BLaER1 (cell line): ENCODE measurements around the gene MRFAP1L1.

Experiments
- H3K27ac ChIP-seq: shearing (Covaris generic); formaldehyde crosslinking; 2 replicates; pipeline ENCODE4 v1.8.1; 2022
- H3K27me3 ChIP-seq: shearing (Covaris generic); formaldehyde crosslinking; 2 replicates; pipeline ENCODE4 v1.8.1; 2022
- H3K36me3 ChIP-seq: shearing (Covaris generic); formaldehyde crosslinking; 2 replicates; pipeline ENCODE4 v1.8.1; 2022
- H3K4me1 ChIP-seq: shearing (Covaris generic); formaldehyde crosslinking; 2 replicates; pipeline ENCODE4 v1.8.1; 2022
- H3K4me2 ChIP-seq: shearing (Covaris generic); formaldehyde crosslinking; 2 replicates; pipeline ENCODE4 v1.8.1; 2022
- H3K4me3 ChIP-seq: shearing (Covaris generic); formaldehyde crosslinking; 2 replicates; pipeline ENCODE4 v1.8.1; 2022
- H3K9ac ChIP-seq: shearing (Covaris generic); formaldehyde crosslinking; 2 replicates; pipeline ENCODE4 v1.8.1; 2022
- H3K9me3 ChIP-seq: shearing (Covaris generic); formaldehyde crosslinking; 2 replicates; pipeline ENCODE4 v1.8.1; 2022
- H4K20me1 ChIP-seq: shearing (Covaris generic); formaldehyde crosslinking; 2 replicates; pipeline ENCODE4 v1.8.1; 2022
- Cebpa-rat ChIP-seq: shearing (Covaris generic); IDR thresholded peaks from 2 replicates; pipeline ENCODE4 v1.8.1; 2022

The MRFAP1L1 gene

GRCh38 chr4:6750286-6751221 lies 40.9 kb upstream of the MRFAP1L1 start:
- H3K9me3 ChIP-seq, result peaks cover 1% of the 10 kb centered on the region; the same call in 1 of the 2 replicates
- peak overlapping the region; percentile 74; the same call in 1 of the 2 replicates for H3K9ac ChIP-seq
- H4K20me1 ChIP-seq, result no peaks in the 10 kb centered on the region
- H3K4me2 ChIP-seq, result peak overlapping the region; percentile 86
- peak overlapping the region; percentile 78 for H3K27ac ChIP-seq
- H3K4me3 ChIP-seq, result no peak overlapping the region
- no peaks in the 10 kb centered on the region for H3K36me3 ChIP-seq
- H3K27me3 ChIP-seq, result no peaks in the 10 kb centered on the region
- no peak for TF ChIP-seq Cebpa-rat
- H3K4me1 ChIP-seq, result peaks cover 60% of the 10 kb centered on the region

GRCh38 chr4:6749340-6750171 lies 39.9 kb upstream of the MRFAP1L1 start:
- Histone ChIP-seq H4K20me1 (no peaks in the 10 kb centered on the region), H3K9ac (peak overlapping the region; percentile 15; the same call in 1 of the 2 replicates), H3K27me3 (no peaks in the 10 kb centered on the region), H3K4me3 (no peak overlapping the region), H3K4me2 (no peak overlapping the region), H3K4me1 (peaks cover 60% of the 10 kb centered on the region), H3K9me3 (peaks cover 10% of the 10 kb centered on the region), H3K36me3 (no peaks in the 10 kb centered on the region), H3K27ac (peak overlapping the region; percentile 35)
- TF ChIP-seq Cebpa-rat, result no peak

- no peak overlapping the region for H3K9ac ChIP-seq
- no peaks in the 10 kb centered on the region for H4K20me1 ChIP-seq
- peaks cover 14% of the 10 kb centered on the region for H3K9me3 ChIP-seq
- peaks cover 60% of the 10 kb centered on the region for H3K4me1 ChIP-seq
- H3K4me3 ChIP-seq, result no peak overlapping the region
- H3K27ac ChIP-seq, result no peak overlapping the region
- no peak overlapping the region for H3K4me2 ChIP-seq
- no peaks in the 10 kb centered on the region for H3K36me3 ChIP-seq
- H3K27me3 ChIP-seq, result no peaks in the 10 kb centered on the region
- no peak for TF ChIP-seq Cebpa-rat
Measured at GRCh38 chr4:6748286-6748685, 38.6 kb upstream of the MRFAP1L1 start.

- TF ChIP-seq Cebpa-rat, result no peak
- no peak overlapping the region for H3K4me3 ChIP-seq
- H3K4me2 ChIP-seq, result peak overlapping the region; percentile 43
- H3K9me3 ChIP-seq, result peaks cover 14% of the 10 kb centered on the region
- peaks cover 67% of the 10 kb centered on the region for H3K4me1 ChIP-seq
- H3K27me3 ChIP-seq, result no peaks in the 10 kb centered on the region
- H3K27ac ChIP-seq, result peak overlapping the region; percentile 49
- H3K36me3 ChIP-seq, result no peaks in the 10 kb centered on the region
- peak overlapping the region; percentile 15; the same call in 1 of the 2 replicates for H3K9ac ChIP-seq
- H4K20me1 ChIP-seq, result no peaks in the 10 kb centered on the region
Measured at GRCh38 chr4:6747294-6748051, 37.8 kb upstream of the MRFAP1L1 start.

GRCh38 chr4:6746721-6747293 lies 37.1 kb upstream of the MRFAP1L1 start:
- Histone ChIP-seq H3K9me3 (peaks cover 14% of the 10 kb centered on the region), H3K27me3 (no peaks in the 10 kb centered on the region), H3K4me1 (peaks cover 66% of the 10 kb centered on the region), H3K9ac (no peak overlapping the region), H3K4me2 (peak overlapping the region; percentile 43), H4K20me1 (no peaks in the 10 kb centered on the region), H3K27ac (peak overlapping the region; percentile 49), H3K36me3 (no peaks in the 10 kb centered on the region), H3K4me3 (no peak overlapping the region)
- no peak for TF ChIP-seq Cebpa-rat

- 0 out of 2 replicates have a peak overlapping the region, but pooled peaks have one; percentile 0 for H3K4me2 ChIP-seq
- no peak overlapping the region for H3K9ac ChIP-seq
- H3K9me3 ChIP-seq, result peaks cover 24% of the 10 kb centered on the region
- H3K36me3 ChIP-seq, result no peaks in the 10 kb centered on the region
- H4K20me1 ChIP-seq, result no peaks in the 10 kb centered on the region
- no peaks in the 10 kb centered on the region for H3K27me3 ChIP-seq
- no peak overlapping the region for H3K4me3 ChIP-seq
- H3K4me1 ChIP-seq, result peaks cover 33% of the 10 kb centered on the region
- H3K27ac ChIP-seq, result no peak overlapping the region
- no peak for TF ChIP-seq Cebpa-rat
Measured at GRCh38 chr4:6742989-6743388, 33.3 kb upstream of the MRFAP1L1 start.

GRCh38 chr4:6742507-6742906 lies 32.8 kb upstream of the MRFAP1L1 start:
- Histone ChIP-seq H4K20me1 (no peaks in the 10 kb centered on the region), H3K36me3 (no peaks in the 10 kb centered on the region), H3K4me3 (no peak overlapping the region), H3K9me3 (peaks cover 24% of the 10 kb centered on the region), H3K4me1 (peaks cover 28% of the 10 kb centered on the region), H3K4me2 (peak overlapping the region; percentile 0; the same call in 1 of the 2 replicates), H3K9ac (no peak overlapping the region), H3K27me3 (no peaks in the 10 kb centered on the region), H3K27ac (no peak overlapping the region)
- TF ChIP-seq Cebpa-rat, result no peak

- no peak overlapping the region for H3K4me2 ChIP-seq
- H3K9me3 ChIP-seq, result peaks cover 21% of the 10 kb centered on the region
- H3K4me3 ChIP-seq, result no peak overlapping the region
- no peaks in the 10 kb centered on the region for H3K36me3 ChIP-seq
- no peak overlapping the region for H3K9ac ChIP-seq
- TF ChIP-seq Cebpa-rat, result no peak
- peaks cover 14% of the 10 kb centered on the region for H3K4me1 ChIP-seq
- H3K27ac ChIP-seq, result no peak overlapping the region
- H3K27me3 ChIP-seq, result no peaks in the 10 kb centered on the region
- no peaks in the 10 kb centered on the region for H4K20me1 ChIP-seq
Measured at GRCh38 chr4:6740347-6740746, 30.7 kb upstream of the MRFAP1L1 start.

- H3K27me3 ChIP-seq, result no peaks in the 10 kb centered on the region
- H4K20me1 ChIP-seq, result no peaks in the 10 kb centered on the region
- H3K4me1 ChIP-seq, result peaks cover 14% of the 10 kb centered on the region
- peaks cover 18% of the 10 kb centered on the region for H3K9me3 ChIP-seq
- no peak for TF ChIP-seq Cebpa-rat
- no peak overlapping the region for H3K4me3 ChIP-seq
- H3K4me2 ChIP-seq, result no peak overlapping the region
- H3K9ac ChIP-seq, result no peak overlapping the region
- H3K36me3 ChIP-seq, result no peaks in the 10 kb centered on the region
- H3K27ac ChIP-seq, result no peak overlapping the region
Measured at GRCh38 chr4:6739920-6740319, 30.3 kb upstream of the MRFAP1L1 start.
